Duodenal mucosa (tissue), 2 donors: ENCODE measurements around the gene PTPRE.

Experiments used
- H3K27ac ChIP-seq: one replicate; pipeline ENCODE4 v1.7.0; 2013; ENCODE audit warnings: low read depth, low read length
- H3K27me3 ChIP-seq, 2 donors: one replicate each; pipeline ENCODE4 v1.7.0; 2013; ENCODE audit warnings: low read length in 2 of 2, control low read depth in 1 of 2; ENCODE audit not compliant: insufficient read depth in 2 of 2, control insufficient read depth in 1 of 2
- H3K36me3 ChIP-seq, 2 donors: one replicate each; pipeline ENCODE4 v1.7.0; 2013; ENCODE audit warnings: low read length in 2 of 2, control low read depth in 1 of 2; ENCODE audit not compliant: insufficient read depth in 2 of 2, control insufficient read depth in 1 of 2
- H3K4me1 ChIP-seq, 2 donors: one replicate each; pipeline ENCODE4 v1.7.0; 2013; ENCODE audit warnings: low read length in 2 of 2, control low read depth in 1 of 2; ENCODE audit not compliant: insufficient read depth in 2 of 2, control insufficient read depth in 1 of 2
- H3K4me3 ChIP-seq, 2 donors: one replicate each; pipeline ENCODE4 v1.7.0; 2013; ENCODE audit warnings: low read length in 2 of 2, low read depth in 1 of 2
- H3K9ac ChIP-seq, 2 donors: one replicate each; pipeline ENCODE4 v1.7.0; 2013; ENCODE audit warnings: low read length in 2 of 2, low read depth in 1 of 2
- H3K9me3 ChIP-seq, 2 donors: one replicate each; pipeline ENCODE4 v1.7.0; 2013; ENCODE audit warnings: low read length in 2 of 2, control low read depth in 1 of 2; ENCODE audit not compliant: control insufficient read depth in 1 of 2

The PTPRE gene

GRCh38 chr10:128047351-128047750 is 140.4 kb downstream of the PTPRE start:
- H3K27ac ChIP-seq = peak overlapping the region; percentile 33
- H3K9me3 ChIP-seq = no peaks in the 10 kb centered on the region
- peaks cover 6 to 21% of the 10 kb centered on the region in 2 donors for H3K36me3 ChIP-seq
- no peaks in the 10 kb centered on the region for H3K27me3 ChIP-seq
- peaks cover 25 to 36% of the 10 kb centered on the region in 2 donors for H3K4me1 ChIP-seq
- H3K4me3 ChIP-seq = peak overlapping the region; percentile 57 to 59
- peak overlapping the region; percentile 30 to 52 for H3K9ac ChIP-seq

GRCh38 chr10:128047991-128048818 is 141.3 kb downstream of the PTPRE start:
- Histone ChIP-seq H3K4me3 (peak overlapping the region; percentile 57 to 59), H3K9ac (peak overlapping the region; percentile 30 to 52)

GRCh38 chr10:128048819-128049210 is 141.9 kb downstream of the PTPRE start:
- Histone ChIP-seq H3K27me3 (no peaks in the 10 kb centered on the region), H3K4me3 (peak overlapping the region; percentile 57 to 59), H3K36me3 (peaks cover 10 to 32% of the 10 kb centered on the region in 2 donors), H3K9me3 (no peaks in the 10 kb centered on the region), H3K9ac (peak overlapping the region; percentile 30 to 52), H3K4me1 (peaks cover 25 to 39% of the 10 kb centered on the region in 2 donors), H3K27ac (no peak overlapping the region)

More at GRCh38 chr10:128047991-128048818, 141.3 kb downstream of the PTPRE start:
- H3K4me1 ChIP-seq = peaks cover 25 to 39% of the 10 kb centered on the region in 2 donors
- peak overlapping the region; percentile 33 for H3K27ac ChIP-seq
- no peaks in the 10 kb centered on the region for H3K27me3 ChIP-seq
- H3K9me3 ChIP-seq = no peaks in the 10 kb centered on the region
- peaks cover 8 to 29% of the 10 kb centered on the region in 2 donors for H3K36me3 ChIP-seq

- peak overlapping the region in 1 of 2 donors; percentile 30 for H3K9ac ChIP-seq
- peak overlapping the region; percentile 41 to 43 for H3K4me3 ChIP-seq
- peaks cover 25 to 39% of the 10 kb centered on the region in 2 donors for H3K4me1 ChIP-seq
- no peak overlapping the region for H3K27ac ChIP-seq
- H3K36me3 ChIP-seq = peaks cover 15 to 38% of the 10 kb centered on the region in 2 donors
- H3K27me3 ChIP-seq = no peaks in the 10 kb centered on the region
- H3K9me3 ChIP-seq = no peaks in the 10 kb centered on the region
Measured at GRCh38 chr10:128049226-128050120, 142.6 kb downstream of the PTPRE start.

- Histone ChIP-seq H3K9ac (no peak overlapping the region), H3K27me3 (no peaks in the 10 kb centered on the region), H3K36me3 (peaks cover 16 to 44% of the 10 kb centered on the region in 2 donors), H3K4me3 (no peak overlapping the region), H3K27ac (no peak overlapping the region), H3K9me3 (no peaks in the 10 kb centered on the region), H3K4me1 (peaks cover 25 to 39% of the 10 kb centered on the region in 2 donors)
Measured at GRCh38 chr10:128050121-128050516, 143.2 kb downstream of the PTPRE start.

GRCh38 chr10:128050936-128051335 is 144.0 kb downstream of the PTPRE start:
- Histone ChIP-seq H3K9me3 (no peaks in the 10 kb centered on the region), H3K36me3 (peaks cover 16 to 52% of the 10 kb centered on the region in 2 donors), H3K4me3 (peak overlapping the region in 1 of 2 donors; percentile 8), H3K9ac (no peak overlapping the region), H3K27me3 (no peaks in the 10 kb centered on the region), H3K4me1 (peaks cover 25 to 32% of the 10 kb centered on the region in 2 donors), H3K27ac (no peak overlapping the region)

GRCh38 chr10:128051548-128051947 is 144.6 kb downstream of the PTPRE start:
- Histone ChIP-seq H3K9me3 (no peaks in the 10 kb centered on the region), H3K9ac (no peak overlapping the region), H3K27me3 (no peaks in the 10 kb centered on the region), H3K27ac (no peak overlapping the region), H3K4me1 (peaks cover 23 to 26% of the 10 kb centered on the region in 2 donors), H3K4me3 (no peak overlapping the region), H3K36me3 (peaks cover 16 to 58% of the 10 kb centered on the region in 2 donors)

GRCh38 chr10:128052696-128053095 is 145.8 kb downstream of the PTPRE start:
- H3K9ac ChIP-seq = no peak overlapping the region
- no peak overlapping the region for H3K4me3 ChIP-seq
- H3K36me3 ChIP-seq = peaks cover 16 to 67% of the 10 kb centered on the region in 2 donors
- no peaks in the 10 kb centered on the region for H3K27me3 ChIP-seq
- H3K27ac ChIP-seq = no peak overlapping the region
- H3K9me3 ChIP-seq = no peaks in the 10 kb centered on the region
- H3K4me1 ChIP-seq = peaks cover 13 to 14% of the 10 kb centered on the region in 2 donors

GRCh38 chr10:128053356-128053755 is 146.5 kb downstream of the PTPRE start:
- Histone ChIP-seq H3K9ac (no peak overlapping the region), H3K27me3 (no peaks in the 10 kb centered on the region), H3K4me1 (peaks cover 7 to 9% of the 10 kb centered on the region in 2 donors), H3K27ac (no peak overlapping the region), H3K4me3 (no peak overlapping the region), H3K9me3 (no peaks in the 10 kb centered on the region), H3K36me3 (peaks cover 16 to 72% of the 10 kb centered on the region in 2 donors)
